ENCODE data around the gene TRIM25. TPM values are rescaled to one million over a fixed set of nuclear protein-coding genes. Genes with fewer than 3 reads are reported as not detected.

The TRIM25 gene
- total RNA-seq, 1 experiment from 2014 or later: 107 TPM

- intact Hi-C loops (cut with micrococcal nuclease; ENCODE audit: unreplicated experiment): no loop called here
- CTCF ChIA-PET: no interaction called here
- BruUV-seq (replicated peaks): no TSS peak
These were observed 11.2 kb upstream of the TRIM25 start for GRCh38 chr17:56925088-56925487.

GRCh38 chr17:56919717-56920116, 5.9 kb upstream of the TRIM25 start:
- Mint-ChIP-seq H3K9me3 (ENCODE audit: low read depth, unreplicated experiment) (peaks cover 10% of the 10 kb centered on the region), H3K27ac (ENCODE audit: unreplicated experiment) (no peak overlapping the region), H3K36me3 (ENCODE audit: insufficient read depth, unreplicated experiment) (peaks cover 20% of the 10 kb centered on the region), H3K27me3 (ENCODE audit: unreplicated experiment) (no peaks in the 10 kb centered on the region), H3K4me1 (ENCODE audit: low read depth, unreplicated experiment) (peaks cover 17% of the 10 kb centered on the region), H3K4me3 (ENCODE audit: low read depth, unreplicated experiment) (no peak overlapping the region)
- no TSS peak for BruUV-seq (replicated peaks)
- TF ChIP-seq CTCF (IDR thresholded peaks at IDR 0.05; ENCODE audit: unreplicated experiment): no peak
- DNase-seq: no peak
- intact Hi-C loops (cut with micrococcal nuclease; ENCODE audit: unreplicated experiment): no loop called here
- CTCF ChIA-PET: no interaction called here

More at GRCh38 chr17:56925088-56925487, 11.2 kb upstream of the TRIM25 start:
- no peak for DNase-seq
- Mint-ChIP-seq H3K4me3 (ENCODE audit: low read depth, unreplicated experiment) (no peak overlapping the region), H3K9me3 (ENCODE audit: low read depth, unreplicated experiment) (peaks cover 3% of the 10 kb centered on the region), H3K27ac (ENCODE audit: unreplicated experiment) (no peak overlapping the region), H3K4me1 (ENCODE audit: low read depth, unreplicated experiment) (no peaks in the 10 kb centered on the region), H3K36me3 (ENCODE audit: insufficient read depth, unreplicated experiment) (no peaks in the 10 kb centered on the region), H3K27me3 (ENCODE audit: unreplicated experiment) (no peaks in the 10 kb centered on the region)
- TF ChIP-seq CTCF (IDR thresholded peaks at IDR 0.05; ENCODE audit: unreplicated experiment): no peak

DNA sequence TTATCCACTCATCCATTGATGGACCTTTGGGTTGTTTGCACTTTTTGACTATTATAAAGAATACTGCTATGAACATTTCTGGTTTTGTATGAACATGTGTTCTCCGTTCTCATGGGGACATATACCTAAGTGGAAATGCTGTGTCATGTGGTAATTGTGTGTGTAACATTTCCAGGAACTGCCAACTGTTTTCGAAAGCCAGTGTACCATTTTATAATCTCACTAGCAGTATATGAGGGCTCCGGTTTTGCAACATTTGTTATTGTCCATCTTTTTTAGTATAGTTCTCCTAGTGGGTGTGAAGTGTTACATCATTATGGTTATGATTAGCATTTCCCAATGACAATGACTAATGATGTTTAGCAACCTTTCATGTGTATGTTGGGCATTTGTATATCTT, 5.1 kb upstream of the TRIM25 start:
- Mint-ChIP-seq H3K4me3 (ENCODE audit: low read depth, unreplicated experiment) (no peak overlapping the region), H3K36me3 (ENCODE audit: insufficient read depth, unreplicated experiment) (peaks cover 28% of the 10 kb centered on the region), H3K27me3 (ENCODE audit: unreplicated experiment) (no peaks in the 10 kb centered on the region), H3K9me3 (ENCODE audit: low read depth, unreplicated experiment) (peaks cover 10% of the 10 kb centered on the region), H3K4me1 (ENCODE audit: low read depth, unreplicated experiment) (peaks cover 21% of the 10 kb centered on the region), H3K27ac (ENCODE audit: unreplicated experiment) (no peak overlapping the region)
- no TSS peak for BruUV-seq (replicated peaks)
- CTCF ChIA-PET: no interaction called here
- intact Hi-C loops (cut with micrococcal nuclease; ENCODE audit: unreplicated experiment): no loop called here
- no peak for TF ChIP-seq CTCF (IDR thresholded peaks at IDR 0.05; ENCODE audit: unreplicated experiment)
- no peak for DNase-seq

DNA sequence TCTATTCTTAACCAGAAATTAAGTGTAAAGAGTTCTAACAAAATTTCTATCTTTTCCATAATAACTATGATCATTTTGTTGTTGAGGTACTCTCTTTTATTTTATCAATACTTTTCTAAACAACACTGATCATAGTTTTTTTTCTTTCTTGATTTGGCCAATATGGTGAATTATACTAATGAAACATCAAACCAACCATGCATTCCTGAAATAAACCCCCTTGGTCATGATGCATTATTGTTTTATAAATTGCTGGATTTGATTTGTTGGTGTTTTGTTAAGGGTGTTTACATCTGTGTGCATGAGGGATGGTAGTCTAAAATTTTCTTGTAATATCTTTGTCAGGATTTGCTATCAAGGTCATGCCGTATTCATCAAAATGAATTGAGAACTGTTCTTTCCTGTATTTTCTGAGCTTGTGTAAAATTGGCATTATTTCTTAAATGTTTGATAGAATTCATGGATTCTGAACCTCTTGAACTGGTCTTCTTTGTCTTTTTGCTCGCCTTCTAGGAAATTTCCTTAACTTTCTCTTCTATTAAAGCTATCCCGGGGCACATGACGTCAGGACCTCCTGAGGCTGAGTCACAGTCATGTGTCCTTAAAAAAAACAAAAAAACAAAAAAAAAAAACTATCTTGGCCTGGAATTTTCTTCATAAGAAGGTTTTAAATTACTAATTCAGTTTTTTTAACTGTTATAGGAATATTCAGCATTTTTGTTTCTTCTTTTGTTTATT, 3.9 kb upstream of the TRIM25 start:
- no peak for TF ChIP-seq CTCF (IDR thresholded peaks at IDR 0.05; ENCODE audit: unreplicated experiment)
- no peak overlapping the region for H3K4me3 Mint-ChIP-seq (ENCODE audit: low read depth, unreplicated experiment)
- BruUV-seq (replicated peaks): no TSS peak
- H3K27me3 Mint-ChIP-seq (ENCODE audit: unreplicated experiment): no peaks in the 10 kb centered on the region
- no peak overlapping the region for H3K27ac Mint-ChIP-seq (ENCODE audit: unreplicated experiment)
- H3K36me3 Mint-ChIP-seq (ENCODE audit: insufficient read depth, unreplicated experiment): peaks cover 40% of the 10 kb centered on the region
- intact Hi-C loops (cut with micrococcal nuclease; ENCODE audit: unreplicated experiment): no loop called here
- no peak for DNase-seq
- CTCF ChIA-PET: no interaction called here
- peaks cover 21% of the 10 kb centered on the region for H3K4me1 Mint-ChIP-seq (ENCODE audit: low read depth, unreplicated experiment)
- peaks cover 10% of the 10 kb centered on the region for H3K9me3 Mint-ChIP-seq (ENCODE audit: low read depth, unreplicated experiment)
